Femur (tissue), 1 donor: ENCODE results near the gene CDK19.
"Not testable (repeated sequence)": the region's sequence is repeated elsewhere in the genome, so short reads cannot be mapped to it uniquely, and the experiment has no call there.

ENCODE experiments used
- DNase-seq: peaks from one replicate; pipeline ENCODE4 v3.0.0-alpha.2; 2017

CDK19 gene

GRCh38 chr6:110618591-110619267 is 196.5 kb downstream of the CDK19 start:
- DNase-seq = no peak

- no peak for DNase-seq
Measured at GRCh38 chr6:110617057-110617456, 198.2 kb downstream of the CDK19 start.

DNA sequence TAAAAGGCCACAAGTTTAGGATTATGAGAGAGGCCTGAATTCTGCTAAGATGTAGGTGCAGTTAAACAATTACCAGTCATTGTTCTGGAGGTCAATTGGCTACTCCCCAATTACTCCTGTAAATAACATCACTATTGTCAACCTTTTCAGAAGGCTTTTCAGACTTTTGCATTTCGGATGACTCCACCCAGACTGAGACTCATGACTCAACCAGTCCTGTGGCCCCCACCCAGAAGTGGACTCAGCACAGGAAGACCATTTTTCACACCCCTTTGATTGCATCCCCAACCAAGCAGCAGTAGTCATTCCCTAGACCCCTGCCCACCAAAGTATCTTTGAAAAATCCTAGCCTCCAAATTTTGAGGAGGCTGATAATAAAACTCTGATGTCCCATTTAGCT is 199.5 kb downstream of the CDK19 start:
- DNase-seq = no peak

GRCh38 chr6:110614586-110614985 is 200.7 kb downstream of the CDK19 start:
- no peak for DNase-seq

DNA sequence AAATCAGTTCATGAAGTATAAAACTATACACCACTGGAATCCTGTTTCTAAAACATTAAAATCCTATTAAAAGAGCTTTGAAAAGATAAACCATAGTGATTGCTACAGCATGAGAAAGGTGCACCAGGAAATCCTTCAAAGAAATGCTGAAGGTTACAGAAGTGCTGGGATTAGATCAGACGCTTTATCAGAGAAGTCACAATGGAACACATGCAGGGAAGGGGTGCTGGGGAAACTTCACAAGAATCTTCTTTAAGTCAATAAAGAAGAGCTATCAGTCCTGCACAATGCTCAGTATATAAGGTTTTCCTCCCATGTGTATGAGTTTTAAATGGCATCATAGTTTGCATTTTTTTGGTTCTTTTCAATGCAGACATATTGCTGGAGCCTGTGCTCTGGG is 201.2 kb downstream of the CDK19 start:
- DNase-seq = no peak

DNA sequence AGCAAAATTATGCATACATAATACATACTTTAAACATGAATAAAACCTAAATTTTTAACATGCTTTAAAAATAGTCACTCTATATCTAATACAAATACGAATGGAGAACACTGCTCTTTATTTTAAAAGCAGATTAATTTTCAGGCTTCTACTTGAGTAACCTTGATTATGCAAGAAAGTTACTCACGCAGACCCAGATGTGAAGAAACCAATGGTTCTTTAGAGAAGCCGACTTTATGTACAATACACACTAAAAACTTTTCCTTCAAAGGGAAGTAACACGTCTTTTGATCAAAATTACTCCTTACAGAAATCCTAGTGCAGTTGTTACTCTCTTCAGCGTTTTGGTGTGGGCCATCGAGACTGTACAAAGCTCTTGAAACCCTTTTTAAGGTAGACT is 201.9 kb downstream of the CDK19 start:
- DNase-seq = no peak

DNA sequence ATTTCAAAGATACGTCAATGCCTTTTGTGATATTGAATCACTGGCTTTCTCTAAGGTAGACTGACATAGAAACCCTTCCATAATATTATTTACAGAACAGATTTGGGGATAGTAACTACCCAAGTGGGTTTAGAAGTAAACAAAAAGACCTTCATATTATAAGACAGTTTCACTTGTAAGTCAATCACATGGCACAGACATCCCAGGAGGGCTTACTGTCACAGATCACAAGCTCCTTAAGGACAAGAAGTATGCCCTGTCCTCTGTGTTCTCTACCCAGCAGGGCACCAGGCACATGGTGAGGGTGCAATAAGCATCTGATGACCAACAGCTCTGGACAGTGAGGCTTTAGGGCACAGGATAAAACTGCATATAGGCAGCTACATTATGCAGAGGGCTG is 203.0 kb downstream of the CDK19 start:
- no peak for DNase-seq

DNA sequence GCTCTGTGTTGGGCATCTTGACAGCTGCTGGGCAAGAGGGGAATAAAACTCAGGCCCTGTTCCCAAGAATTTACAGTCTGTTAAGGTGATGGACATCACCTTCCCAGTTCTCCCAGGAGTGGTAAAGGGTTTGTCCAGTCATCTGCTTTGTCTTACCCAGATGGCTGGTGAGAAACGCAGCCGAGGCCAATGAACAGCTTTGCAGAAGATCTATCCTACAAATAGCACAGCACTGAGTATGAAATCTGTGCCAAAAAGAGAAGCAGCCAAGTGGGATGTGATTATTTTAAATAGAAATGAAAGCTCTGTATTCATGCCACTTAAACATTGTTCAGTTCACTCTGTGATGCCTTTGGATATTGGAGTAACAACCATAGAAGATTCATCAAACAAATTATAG is 206.2 kb downstream of the CDK19 start:
- no peak for DNase-seq

DNA sequence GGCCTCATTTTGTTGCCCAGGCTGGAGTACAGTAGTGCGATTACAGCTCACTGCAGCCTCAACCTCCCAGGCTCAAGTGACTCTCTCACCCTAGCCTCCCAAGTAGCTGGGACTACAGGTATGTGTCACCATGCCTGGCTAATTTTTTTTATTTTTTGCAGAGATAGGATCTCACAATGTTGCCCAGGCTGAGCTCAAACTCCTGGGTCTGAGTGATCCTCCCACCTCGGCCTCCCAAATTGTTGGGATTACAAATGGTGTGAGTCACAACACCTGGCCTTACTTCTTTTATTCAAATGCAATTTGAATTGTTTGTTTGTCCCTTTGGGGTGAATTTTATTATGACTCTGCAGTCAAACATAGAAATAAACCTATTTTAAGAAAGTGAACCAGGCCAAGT is 207.1 kb downstream of the CDK19 start:
- no peak for DNase-seq

DNA sequence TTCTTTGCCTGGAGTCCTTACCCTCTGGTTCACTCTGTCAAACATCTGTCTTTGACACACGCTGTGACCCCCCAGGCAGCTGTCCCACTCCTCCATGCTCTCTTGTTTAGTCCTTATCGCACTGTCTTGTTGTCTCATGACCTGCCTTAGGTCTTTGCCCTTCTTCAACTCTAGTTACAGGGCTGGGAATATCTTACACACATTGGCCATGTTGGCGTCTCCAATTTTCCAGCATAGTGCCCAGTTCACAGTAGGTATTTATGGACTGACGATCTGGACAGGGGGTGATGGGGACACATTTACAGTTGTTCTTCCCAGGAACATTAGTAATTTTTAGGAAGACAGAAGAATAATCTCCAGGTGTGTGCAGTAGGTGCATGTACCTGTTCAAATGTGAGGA is 209.1 kb downstream of the CDK19 start:
- DNase-seq = no peak

- not testable (repeated sequence) for DNase-seq
Measured at GRCh38 chr6:110600640-110601039, 214.6 kb downstream of the CDK19 start.

GRCh38 chr6:110597761-110598160 is 217.5 kb downstream of the CDK19 start:
- DNase-seq = no peak

- DNase-seq = no peak
Measured at GRCh38 chr6:110596354-110596753, 218.9 kb downstream of the CDK19 start.

DNA sequence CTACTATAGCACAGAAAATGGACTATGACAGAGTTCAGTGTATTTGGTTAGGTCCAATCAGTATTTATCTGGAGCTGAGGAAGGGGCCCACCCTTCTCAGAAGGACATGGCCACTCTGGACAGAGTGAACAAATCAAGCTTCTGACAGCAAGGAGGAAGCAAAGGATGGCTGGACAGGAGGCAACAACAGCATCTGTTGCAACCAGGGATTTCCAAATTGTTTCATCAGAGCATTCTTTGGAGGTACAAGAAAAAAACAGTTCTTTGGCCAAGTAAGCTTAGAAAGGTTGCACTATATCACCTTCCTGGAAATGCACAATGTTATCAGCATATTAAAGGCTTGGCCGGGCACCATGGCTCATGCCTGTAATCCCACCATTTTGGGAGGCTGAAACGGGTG is 220.2 kb downstream of the CDK19 start:
- DNase-seq = no peak

DNA sequence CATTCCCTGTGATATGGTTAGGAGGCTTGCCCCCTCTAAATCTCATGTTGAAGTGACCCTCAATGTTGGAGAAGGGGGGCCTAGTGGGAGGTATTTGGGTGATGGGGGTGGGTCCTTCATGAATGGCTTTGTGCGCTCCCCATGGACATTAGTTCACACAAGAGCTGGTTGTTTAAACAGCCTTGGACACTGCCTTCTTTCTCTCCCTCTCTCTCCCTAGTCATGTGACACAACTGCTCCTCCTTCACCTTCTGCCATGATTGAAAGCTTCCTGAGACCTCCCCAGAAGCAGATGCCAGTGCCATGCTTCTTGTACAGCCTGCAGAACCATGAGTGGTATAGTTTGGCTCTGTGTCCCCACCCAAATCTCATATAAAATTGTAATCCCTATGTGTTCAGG is 221.6 kb downstream of the CDK19 start:
- no peak for DNase-seq

- no peak for DNase-seq
Measured at GRCh38 chr6:110592765-110593164, 222.5 kb downstream of the CDK19 start.

- no peak for DNase-seq
Measured at GRCh38 chr6:110590821-110591351, 224.4 kb downstream of the CDK19 start.

- no peak for DNase-seq
Measured at GRCh38 chr6:110589865-110590513, 225.3 kb downstream of the CDK19 start.

DNA sequence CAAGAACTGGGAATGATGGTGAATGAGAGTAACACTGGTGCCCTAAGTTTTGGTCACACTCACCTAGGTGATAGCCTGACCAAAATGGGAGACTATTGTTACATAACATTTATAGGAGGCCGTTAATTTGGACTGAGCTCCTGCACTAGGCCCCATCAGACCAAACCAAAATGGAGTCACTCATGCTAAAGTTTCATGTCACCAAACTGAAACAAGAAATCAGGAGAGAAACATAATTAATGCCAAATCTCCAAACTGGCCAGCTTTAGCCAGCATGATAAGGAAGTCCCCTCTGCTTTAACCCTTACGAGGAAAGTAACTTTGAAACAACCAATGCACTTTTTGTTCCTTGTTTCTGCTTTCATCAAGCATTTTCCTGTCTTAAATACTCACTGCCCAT is 227.9 kb downstream of the CDK19 start:
- no peak for DNase-seq

- no peak for DNase-seq
Measured at GRCh38 chr6:110581679-110582078, 233.6 kb downstream of the CDK19 start.

GRCh38 chr6:110577596-110578167 is 237.6 kb downstream of the CDK19 start:
- not testable (repeated sequence) for DNase-seq

- DNase-seq = no peak
Measured at GRCh38 chr6:110575925-110576463, 239.3 kb downstream of the CDK19 start.

DNA sequence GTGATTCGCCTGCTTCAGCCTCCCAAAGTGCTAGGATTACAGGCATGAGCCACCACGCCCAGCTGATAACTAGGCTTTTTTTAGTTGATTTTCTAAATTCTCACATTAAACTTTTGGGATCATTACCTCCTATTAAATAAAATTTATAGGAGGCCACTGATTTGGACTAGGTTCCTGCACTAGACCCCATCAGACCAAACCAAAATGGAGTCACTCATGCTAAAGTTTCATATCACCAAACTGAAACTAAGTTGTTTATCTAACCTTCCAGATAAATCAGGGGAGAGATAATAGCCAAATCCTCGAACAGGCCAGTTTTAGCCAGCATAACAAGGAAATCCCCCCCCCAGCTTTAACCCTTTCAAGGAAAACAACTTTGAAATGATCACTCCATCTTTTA is 240.5 kb downstream of the CDK19 start:
- no peak for DNase-seq

GRCh38 chr6:110573537-110573936 is 241.7 kb downstream of the CDK19 start:
- DNase-seq = no peak
